GM12864 (cell line): Measurements from ENCODE around the gene NEK6.

Source experiments
- DNase-seq: peaks from one replicate; pipeline ENCODE4 v3.0.0-alpha.2; 2011; ENCODE audit warnings: low read depth
- H3K4me3 ChIP-seq: 2 replicates; pipeline ENCODE4 v1.5.1; 2011; ENCODE audit warnings: mild to moderate bottlenecking, low read depth, low read length, control low read depth
- CTCF ChIP-seq: IDR thresholded peaks from 2 replicates; pipeline ENCODE4 v1.5.1; 2011; ENCODE audit warnings: low read depth, mild to moderate bottlenecking, moderate library complexity, low read length, control low read depth, inconsistent platforms; ENCODE audit errors: missing control alignments

NEK6 gene

GRCh38 chr9:124257844-124258606, at the start of gene NEK6:
Gene NEK6, plus strand, starts transcription at chr9:124257949. Its CDS starts 44,016 bp downstream, at chr9:124301965.
- H3K4me3 ChIP-seq: peak within 1 kb of the TSS; percentile 97
- no peak for DNase-seq
- no peak for TF ChIP-seq CTCF

- no peak for DNase-seq
- H3K4me3 ChIP-seq: no peak overlapping the region
- no peak for TF ChIP-seq CTCF
These were observed 49.2 kb upstream of the NEK6 start for GRCh38 chr9:124208571-124208970.

GRCh38 chr9:124209279-124209678, 48.5 kb upstream of the NEK6 start:
- no peak for TF ChIP-seq CTCF
- DNase-seq: no peak
- no peak overlapping the region for H3K4me3 ChIP-seq

- no peak for TF ChIP-seq CTCF
- DNase-seq: no peak
These were observed 48.0 kb upstream of the NEK6 start for GRCh38 chr9:124209774-124210173.

GRCh38 chr9:124210697-124211096, 47.1 kb upstream of the NEK6 start:
- TF ChIP-seq CTCF: no peak
- no peak overlapping the region for H3K4me3 ChIP-seq
- DNase-seq: no peak

More at GRCh38 chr9:124209774-124210173, 48.0 kb upstream of the NEK6 start:
- H3K4me3 ChIP-seq: no peak overlapping the region

- no peak for TF ChIP-seq CTCF
- H3K4me3 ChIP-seq: no peak overlapping the region
- no peak for DNase-seq
These were observed 45.2 kb upstream of the NEK6 start for GRCh38 chr9:124212381-124213050.
